ENCODE results near the gene FBLL1. TPM values are rescaled to one million over a fixed set of nuclear protein-coding genes. Genes with fewer than 3 reads are reported as not detected.
"Not testable (repeated sequence)": the region's sequence is repeated elsewhere in the genome, so short reads cannot be mapped to it uniquely, and the experiment has no call there.

Gene FBLL1
- total RNA-seq, 1 donor from 2014 or later: 0.30 TPM

DNA sequence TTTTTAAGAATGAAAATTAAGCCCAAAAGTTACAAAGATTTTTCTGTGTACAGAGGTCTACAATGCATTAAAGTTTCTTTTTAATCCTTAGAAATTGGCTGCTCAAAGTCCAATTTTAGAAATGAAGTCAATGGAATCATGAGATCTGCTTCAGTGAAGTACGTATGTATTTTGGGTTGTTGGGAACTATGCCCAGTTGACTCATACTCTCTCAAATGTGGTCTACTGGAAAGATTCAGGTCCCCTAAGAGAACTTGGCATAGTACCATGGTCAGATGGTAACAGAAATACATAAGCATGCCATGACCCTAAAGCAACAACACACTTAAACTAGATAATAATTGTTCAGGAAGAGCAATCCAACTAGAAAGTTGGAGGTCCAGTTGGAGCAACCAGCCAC is 23.0 kb downstream of the FBLL1 start:
- DNase-seq (ENCODE audit: low read depth): peak; percentile 49

DNA sequence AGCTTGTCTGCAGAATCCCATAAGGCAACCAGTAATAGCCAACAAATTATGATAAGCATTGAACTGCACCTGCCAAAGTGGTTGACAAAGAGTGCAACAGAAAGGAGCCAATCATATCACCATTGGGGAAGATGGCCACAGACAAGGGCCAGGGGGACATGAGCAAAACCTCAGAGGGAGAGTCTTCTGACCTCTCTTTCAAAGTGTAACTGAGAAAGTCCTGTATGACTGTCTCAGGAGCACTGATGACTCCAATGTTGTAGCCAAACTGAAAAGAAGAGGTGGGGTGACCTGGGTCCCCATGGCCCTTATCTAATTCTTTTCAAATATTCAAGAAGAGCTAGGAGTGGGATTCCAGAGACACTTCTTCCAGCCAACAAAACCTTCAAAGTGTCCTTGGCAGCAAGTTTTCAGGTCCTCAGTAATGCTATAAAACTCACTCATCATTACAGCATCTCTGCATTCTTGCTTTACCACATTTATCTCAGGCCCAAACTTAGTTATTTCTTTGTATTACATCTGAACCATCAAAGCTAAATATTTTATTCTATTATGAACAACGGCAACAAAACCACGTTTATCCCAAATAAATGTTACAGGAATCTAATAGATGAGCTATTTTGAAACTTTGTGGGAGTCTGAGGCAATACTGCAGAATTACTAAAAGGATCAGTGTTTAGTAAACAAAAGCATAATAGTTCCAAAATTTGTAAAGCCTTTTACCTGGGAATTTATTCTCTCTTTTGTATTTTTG is 24.4 kb downstream of the FBLL1 start:
- DNase-seq (ENCODE audit: low read depth): no peak

DNA sequence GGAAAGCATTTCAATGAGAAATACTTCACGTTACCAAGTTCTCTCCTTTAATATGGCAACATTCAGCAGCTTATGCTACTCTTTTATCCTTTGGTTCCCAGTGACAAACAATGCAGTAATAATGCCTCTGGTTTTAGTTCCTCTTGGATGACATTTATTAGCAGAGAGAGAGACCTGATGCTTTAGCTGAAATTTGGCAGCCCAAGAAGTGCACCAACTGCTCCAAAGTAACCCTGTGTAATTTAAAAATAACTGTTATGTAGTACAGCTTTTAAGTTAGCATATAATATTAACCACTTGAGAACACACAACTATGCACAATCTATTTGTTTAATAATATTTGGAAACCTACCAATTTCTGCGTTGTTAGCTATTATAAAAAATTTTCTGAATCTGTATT is 28.3 kb downstream of the FBLL1 start:
- no peak for DNase-seq (ENCODE audit: low read depth)

DNA sequence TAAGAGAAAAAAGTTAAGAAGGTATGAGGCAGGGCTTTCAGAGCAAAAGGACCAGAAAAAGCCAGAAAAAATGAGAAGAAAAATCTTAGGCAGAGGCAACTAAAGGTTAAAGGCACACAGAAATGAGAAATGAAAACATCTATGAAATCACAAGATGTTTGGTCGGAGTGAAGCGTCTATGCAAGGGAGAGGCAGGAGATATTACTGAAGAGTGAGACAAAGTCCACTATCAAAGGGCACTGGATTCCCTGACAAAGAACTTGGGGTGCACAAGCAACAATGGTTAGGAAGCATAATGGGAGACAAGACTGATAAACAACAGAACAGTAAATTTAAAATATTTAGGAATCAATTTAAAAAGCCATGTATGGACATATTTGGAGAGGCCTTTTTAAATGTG is 33.2 kb downstream of the FBLL1 start:
- DNase-seq (ENCODE audit: low read depth): no peak

DNA sequence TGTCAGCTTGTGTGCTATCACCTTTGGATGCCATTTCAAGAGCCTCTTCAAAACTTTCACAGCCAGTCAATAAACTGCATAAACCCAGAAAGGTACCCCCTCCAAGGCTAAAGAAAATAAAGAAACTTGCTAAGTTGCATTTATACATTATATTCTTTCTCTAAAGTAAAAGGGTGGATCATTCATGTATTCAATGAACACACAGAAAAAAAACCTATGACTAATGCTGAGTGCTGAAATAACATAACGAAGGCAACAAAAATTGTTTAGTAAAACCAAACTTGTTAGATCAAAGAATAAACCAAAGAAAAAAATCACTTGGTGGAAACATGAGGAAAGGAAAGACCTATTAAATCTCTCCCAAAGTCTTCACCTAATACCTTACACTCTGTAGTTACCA is 34.9 kb downstream of the FBLL1 start:
- no peak for DNase-seq (ENCODE audit: low read depth)

DNA sequence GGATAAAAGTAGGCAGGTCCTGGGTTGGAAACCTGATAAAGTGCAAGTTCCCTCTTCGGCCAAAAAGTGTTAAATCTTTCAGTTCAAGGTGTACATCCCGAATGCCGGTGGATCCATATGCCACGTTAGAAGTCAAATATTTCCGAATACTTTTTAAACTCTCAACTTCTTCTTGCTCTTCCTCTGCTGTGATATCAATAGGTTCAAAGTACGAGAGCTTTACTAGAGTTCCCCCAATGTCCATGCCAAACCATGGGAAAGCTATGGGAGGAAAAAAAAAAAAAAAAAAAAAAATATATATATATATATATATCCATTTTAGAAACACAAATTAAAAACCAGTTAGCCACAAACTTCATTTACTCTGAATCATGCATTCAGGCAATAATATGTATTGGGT is 39.6 kb downstream of the FBLL1 start:
- DNase-seq (ENCODE audit: low read depth): no peak

DNA sequence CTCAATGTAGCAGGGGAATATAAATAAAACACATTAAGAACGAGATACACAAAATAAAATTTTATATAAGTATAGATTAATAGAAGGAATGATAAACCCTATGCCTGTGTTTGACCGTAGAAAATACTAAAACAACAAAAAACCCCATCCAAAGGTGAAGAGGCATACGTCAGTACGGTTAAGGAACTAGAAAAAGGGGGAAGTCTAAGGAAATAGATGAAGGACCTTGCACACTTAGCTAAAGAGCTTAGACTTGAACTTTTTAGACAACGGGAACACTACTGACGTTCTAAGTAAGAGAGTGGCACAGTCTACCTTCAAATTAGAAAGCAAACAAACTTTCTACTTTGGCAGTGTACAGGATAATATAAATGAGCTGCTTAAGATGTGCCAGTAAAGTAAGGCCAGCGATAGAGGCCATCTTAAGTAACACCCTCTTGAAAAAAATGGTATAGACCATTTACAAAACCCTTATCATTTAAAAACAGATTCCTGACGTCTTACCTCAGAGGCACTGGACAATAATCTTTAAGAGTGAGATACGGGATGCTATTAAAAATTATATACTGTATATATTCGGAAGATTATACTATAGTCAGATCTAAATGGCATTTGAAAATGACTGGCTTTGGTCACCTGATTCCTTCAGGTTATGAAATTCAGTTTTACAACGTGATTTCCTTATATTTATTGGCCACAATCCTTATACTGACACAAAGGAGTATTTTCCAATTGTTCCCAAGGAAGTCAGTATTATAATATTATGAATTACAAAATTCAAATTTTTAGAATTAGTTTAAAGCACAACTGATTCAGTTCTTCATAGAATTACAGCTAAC is 41.6 kb downstream of the FBLL1 start:
- no peak for DNase-seq (ENCODE audit: low read depth)

DNA sequence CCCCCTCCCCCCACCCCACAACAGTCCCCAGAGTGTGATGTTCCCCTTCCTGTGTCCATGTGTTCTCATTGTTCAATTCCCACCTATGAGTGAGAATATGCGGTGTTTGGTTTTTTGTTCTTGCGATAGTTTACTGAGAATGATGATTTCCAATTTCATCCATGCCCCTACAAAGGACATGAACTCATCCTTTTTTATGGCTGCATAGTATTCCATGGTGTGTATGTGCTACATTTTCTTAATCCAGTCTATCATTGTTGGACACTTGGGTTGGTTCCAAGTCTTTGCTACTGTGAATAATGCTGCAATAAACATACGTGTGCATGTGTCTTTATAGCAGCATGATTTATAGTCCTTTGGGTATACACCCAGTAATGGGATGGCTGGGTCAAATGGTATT is 44.6 kb downstream of the FBLL1 start:
- not testable (repeated sequence) for DNase-seq (ENCODE audit: low read depth)

DNA sequence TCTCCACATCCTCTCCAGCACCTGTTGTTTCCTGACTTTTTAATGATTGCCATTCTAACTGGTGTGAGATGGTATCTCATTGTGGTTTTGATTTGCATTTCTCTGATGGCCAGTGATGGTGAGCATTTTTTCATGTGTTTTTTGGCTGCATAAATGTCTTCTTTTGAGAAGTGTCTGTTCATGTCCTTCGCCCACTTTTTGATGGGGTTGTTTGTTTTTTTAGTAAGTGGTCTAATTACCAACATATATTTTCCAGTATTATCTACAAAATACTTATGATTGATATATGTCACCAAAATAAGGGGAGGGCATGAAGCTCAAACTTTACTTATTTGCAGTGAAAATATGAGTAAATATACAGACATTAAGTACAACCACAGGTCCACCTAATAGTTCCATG is 45.1 kb downstream of the FBLL1 start:
- DNase-seq (ENCODE audit: low read depth): not testable (repeated sequence)

DNA sequence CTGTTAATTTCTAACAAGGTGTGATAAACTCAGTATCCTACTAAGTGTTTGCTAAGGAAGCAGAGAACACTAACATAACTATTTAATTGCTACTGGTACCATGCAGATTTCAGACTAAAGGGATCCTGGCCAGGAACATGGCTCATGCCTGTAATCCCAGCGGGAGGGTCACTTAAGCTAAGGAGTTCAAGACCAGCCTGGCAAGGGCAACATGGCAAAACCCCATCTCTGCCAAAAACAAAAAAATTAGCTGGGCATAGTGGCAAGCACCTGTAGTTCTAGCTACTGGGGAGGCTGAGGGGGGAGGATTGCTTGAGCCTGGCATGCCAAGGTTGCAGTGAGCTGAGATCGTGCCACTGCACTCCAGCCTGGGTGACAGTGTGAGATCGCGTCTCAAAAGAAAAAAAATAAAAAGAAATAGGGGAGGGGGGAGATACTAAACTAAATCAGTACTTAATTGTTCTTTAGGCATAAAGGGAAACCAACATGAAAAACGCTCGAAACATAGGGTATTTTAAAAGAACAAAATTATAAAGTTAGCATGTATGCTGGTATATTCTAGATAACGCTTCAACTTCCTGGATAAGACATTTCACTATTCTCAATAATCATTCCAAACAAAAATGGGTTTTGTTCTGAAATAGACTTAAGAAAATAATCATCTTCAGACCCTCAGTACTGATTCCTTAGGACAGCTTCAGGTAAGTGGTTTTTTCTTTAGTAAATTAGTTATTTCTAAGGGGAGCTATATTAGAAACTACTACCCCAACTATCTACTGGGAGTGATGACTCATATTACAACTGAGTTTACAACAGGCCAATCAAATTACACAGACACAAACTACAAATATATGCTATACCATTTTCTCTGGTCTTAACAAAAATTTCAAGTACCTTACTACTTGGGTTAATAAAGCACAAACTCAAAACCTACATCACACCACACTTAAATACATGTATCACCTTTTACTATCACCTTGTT is 46.6 kb downstream of the FBLL1 start:
- no peak for DNase-seq (ENCODE audit: low read depth)

DNA sequence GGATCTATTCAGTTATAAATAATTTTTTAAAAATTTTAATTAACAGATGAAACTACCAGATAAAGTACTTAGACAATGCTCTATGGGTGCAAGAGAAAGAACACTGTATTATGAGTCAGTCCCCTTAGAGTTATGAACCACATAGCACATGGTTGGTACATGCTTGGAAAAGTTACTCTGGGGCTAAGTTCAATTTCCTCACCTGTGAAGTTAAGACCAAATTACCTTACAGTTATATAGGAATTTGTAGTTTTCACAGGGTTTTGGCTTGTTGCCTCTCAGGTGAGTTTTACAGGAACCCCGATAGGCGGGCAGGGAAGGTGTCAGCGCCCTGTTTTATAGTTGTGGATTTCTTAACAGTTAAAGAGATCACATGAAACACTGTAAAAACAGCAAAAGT is 48.9 kb downstream of the FBLL1 start:
- peak; percentile 59 for DNase-seq (ENCODE audit: low read depth)

DNA sequence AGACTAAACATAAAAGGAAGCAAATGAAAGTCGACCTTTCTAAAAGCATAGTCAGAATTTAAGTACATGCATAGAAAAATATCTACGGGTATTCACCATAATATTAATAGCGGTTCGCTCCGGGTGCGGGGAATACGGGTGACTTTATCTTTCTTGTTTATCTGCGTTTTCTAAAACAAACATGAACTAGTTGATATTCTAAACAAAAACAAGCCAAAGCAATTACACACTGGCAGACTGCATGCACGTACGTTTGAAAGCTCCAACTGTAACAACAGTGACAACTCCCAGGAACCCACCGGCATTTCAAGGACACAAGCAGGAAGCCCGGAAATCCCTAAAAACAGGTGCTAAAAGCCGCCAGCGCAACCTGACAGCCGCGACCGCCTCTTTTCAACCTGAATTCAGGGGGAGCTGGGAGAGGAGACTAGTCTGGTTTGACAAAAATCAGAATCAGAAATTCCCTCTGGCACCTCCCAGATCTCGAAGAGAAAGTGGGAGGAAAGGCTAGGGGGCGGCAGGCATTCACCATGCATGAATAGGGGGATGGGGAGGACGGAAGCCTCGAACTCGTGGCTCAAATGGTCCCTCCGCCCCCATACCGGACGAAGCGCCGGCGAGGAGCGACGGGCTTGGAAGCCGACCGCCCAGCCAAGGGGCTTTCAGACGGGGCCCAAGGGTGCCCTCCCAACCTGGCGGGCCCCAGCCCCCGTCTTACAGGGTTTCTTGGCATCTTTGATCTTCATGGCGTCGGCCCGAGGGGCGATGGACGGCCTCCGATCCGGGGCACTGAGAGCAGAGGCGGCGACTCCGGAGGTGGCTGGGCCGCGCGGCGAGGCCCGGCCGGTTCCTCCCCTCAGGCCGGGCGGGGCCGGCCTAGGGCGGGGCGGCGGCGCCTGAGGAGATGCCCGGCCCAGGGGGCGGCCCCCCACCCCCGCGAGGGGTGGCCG is 49.7 kb downstream of the FBLL1 start, which contains the start of gene PANK3:
Gene PANK3, minus strand, starts transcription at position 831 of the 950 bp plus-strand sequence. Its CDS starts 85 bp downstream, at position 746.
- peak; percentile 52 for DNase-seq (ENCODE audit: low read depth)

DNA sequence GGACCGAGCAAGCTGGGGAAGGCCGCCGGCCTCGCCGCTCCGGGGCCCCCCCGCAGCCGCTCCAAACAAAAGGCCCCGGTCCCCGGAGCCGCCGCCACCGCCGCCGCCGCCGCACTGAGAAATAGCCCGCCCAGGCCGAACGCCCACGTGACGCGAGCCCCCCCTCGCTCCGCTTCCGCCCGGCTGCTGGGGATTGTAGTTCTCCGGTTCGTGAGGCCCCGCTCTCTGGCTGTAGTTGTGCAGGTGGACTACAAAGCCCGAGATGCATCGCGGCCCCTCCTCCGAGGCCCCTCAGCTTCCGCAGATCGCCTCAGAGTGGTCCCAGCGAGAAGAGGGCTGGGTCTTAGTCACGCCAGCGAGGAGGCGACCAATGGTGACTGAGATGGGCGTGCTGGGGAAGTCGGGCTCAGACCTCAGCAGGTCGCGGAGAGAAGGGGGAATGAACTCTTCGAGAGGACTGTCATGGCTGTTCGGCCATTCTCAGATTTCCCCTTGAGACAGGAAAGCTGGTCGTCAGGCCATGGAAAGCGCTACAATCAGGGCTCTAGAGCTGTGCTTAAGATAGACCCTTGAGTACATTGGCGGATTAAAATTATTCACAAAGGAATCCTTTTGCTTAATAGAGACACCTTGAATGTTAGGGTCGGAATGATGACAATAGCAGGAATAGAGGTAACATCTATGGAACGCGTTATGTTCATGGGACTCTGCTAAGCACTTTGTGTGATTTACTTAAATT is 50.6 kb downstream of the FBLL1 start:
- peak; percentile 98 for DNase-seq (ENCODE audit: low read depth)

DNA sequence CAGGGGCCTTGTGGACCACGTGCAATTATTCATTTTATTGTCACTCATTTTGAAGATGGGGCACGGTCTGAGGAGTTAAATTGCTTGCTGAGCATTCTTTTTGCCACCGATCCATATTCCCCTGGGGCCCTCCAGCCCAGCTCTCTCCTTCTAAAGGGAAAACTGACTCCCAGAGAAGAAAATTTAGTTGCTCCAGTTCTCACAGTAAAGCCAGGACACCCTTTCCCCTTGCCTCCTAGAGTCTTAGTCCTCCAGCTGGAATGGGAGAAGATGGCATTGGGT is 51.1 kb downstream of the FBLL1 start:
- no peak for DNase-seq (ENCODE audit: low read depth)

Other genes with a start within 250 kb of the FBLL1 start
- gene WWC1, start 237.7 kb upstream of the FBLL1 start, total RNA-seq: 173 and 319 TPM in 2 replicates
- 153 and 373 TPM in 2 replicates for gene RARS1, start 42.8 kb upstream of the FBLL1 start, total RNA-seq
- gene PANK3, start 50.1 kb downstream of the FBLL1 start, total RNA-seq: 62.7 and 84.7 TPM in 2 replicates

Data from renal cortical epithelial cell (primary cell).